WI38 (cell line): ENCODE measurements around the gene AGPAT4.

Experiments used
- H3K4me3 ChIP-seq: 2 replicates; pipeline ENCODE4 v1.5.1; 2011; ENCODE audit warnings: low read depth, mild to moderate bottlenecking, control low read depth, low read length
- TF ChIP-seq, protein P1 (sequence below): IDR thresholded peaks from 2 replicates; pipeline ENCODE4 v1.5.1; 2012; ENCODE audit warnings: low read depth, mild to moderate bottlenecking, control low read depth, low read length

The AGPAT4 gene

GRCh38 chr6:161207200-161207599 is 66.7 kb downstream of the AGPAT4 start:
- H3K4me3 ChIP-seq, result no peak overlapping the region
- TF ChIP-seq, protein P1, sequence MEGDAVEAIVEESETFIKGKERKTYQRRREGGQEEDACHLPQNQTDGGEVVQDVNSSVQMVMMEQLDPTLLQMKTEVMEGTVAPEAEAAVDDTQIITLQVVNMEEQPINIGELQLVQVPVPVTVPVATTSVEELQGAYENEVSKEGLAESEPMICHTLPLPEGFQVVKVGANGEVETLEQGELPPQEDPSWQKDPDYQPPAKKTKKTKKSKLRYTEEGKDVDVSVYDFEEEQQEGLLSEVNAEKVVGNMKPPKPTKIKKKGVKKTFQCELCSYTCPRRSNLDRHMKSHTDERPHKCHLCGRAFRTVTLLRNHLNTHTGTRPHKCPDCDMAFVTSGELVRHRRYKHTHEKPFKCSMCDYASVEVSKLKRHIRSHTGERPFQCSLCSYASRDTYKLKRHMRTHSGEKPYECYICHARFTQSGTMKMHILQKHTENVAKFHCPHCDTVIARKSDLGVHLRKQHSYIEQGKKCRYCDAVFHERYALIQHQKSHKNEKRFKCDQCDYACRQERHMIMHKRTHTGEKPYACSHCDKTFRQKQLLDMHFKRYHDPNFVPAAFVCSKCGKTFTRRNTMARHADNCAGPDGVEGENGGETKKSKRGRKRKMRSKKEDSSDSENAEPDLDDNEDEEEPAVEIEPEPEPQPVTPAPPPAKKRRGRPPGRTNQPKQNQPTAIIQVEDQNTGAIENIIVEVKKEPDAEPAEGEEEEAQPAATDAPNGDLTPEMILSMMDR, result no peak

GRCh38 chr6:161204866-161205557 is 68.8 kb downstream of the AGPAT4 start:
- TF ChIP-seq, protein P1, result no peak
- no peak overlapping the region for H3K4me3 ChIP-seq

DNA sequence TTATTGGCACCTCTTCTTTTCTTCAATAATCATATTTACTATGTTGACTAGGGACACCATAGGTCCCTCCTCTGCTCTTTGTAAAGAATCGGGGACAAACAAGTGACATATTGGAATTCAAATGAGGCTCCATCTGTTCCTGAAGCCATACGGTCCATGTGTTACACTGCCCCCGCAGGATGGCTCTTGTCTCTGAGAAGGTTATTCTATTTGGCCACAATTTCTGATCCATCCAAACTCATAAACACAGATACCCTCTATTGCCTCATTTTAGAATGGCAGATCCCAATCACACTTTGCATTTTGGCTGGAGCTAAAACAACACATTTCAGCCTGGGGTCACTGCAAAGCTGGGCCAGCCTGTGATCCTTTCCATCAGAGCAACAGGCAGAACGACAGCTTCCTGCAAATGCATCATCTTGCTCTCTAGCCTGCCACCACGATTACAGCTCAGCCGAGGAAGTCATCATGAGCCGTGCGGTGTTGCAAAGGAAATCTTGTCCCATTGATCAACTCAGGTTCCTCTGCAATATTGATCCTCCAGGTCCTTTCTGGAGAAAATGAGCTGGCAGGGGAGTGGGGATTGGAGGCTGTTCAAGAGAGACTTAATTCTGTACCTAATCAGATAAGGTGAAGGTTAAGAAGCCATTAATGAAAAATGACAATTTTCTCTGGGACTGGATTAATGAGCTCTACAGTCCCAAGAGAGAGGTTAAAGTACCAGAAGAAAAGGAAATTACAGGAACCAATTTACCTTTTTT is 73.1 kb downstream of the AGPAT4 start:
- H3K4me3 ChIP-seq, result no peak overlapping the region
- TF ChIP-seq, protein P1, result no peak

GRCh38 chr6:161199850-161200249 is 74.0 kb downstream of the AGPAT4 start:
- TF ChIP-seq, protein P1, result no peak
- no peak overlapping the region for H3K4me3 ChIP-seq

GRCh38 chr6:161198783-161199460 is 74.9 kb downstream of the AGPAT4 start:
- TF ChIP-seq, protein P1, result no peak
- H3K4me3 ChIP-seq, result no peak overlapping the region

GRCh38 chr6:161198176-161198575 is 75.7 kb downstream of the AGPAT4 start:
- no peak overlapping the region for H3K4me3 ChIP-seq
- TF ChIP-seq, protein P1, result no peak

- TF ChIP-seq, protein P1, result no peak
- no peak overlapping the region for H3K4me3 ChIP-seq
Measured at GRCh38 chr6:161195386-161195785, 78.5 kb downstream of the AGPAT4 start.
